Heart left ventricle (tissue), 16 donors: Measurements from ENCODE around the gene LRRTM2. TPM values are rescaled to one million over a fixed set of nuclear protein-coding genes. Genes with fewer than 3 reads are reported as not detected.

ENCODE experiments used
- ATAC-seq, 4 donors: fragments of 200-7000 bp; cut with Tn5 transposase; one replicate each; pipeline ENCODE4 v1.9.1; 2020 to 2022; ENCODE audit warnings: moderate library complexity in 4 of 4, mild to moderate bottlenecking in 3 of 4, moderate number of reproducible peaks in 1 of 4
- DNase-seq, 5 donors: peaks; one replicate each; pipeline ENCODE4 v3.0.0-alpha.2; 2020
- H3K27ac ChIP-seq, 12 donors: fragments of 200-600 bp; sonication (generic) in 4 of 12; one replicate each; pipeline versions ENCODE4 v1.5.0 to v1.8.0; 2016 to 2022; ENCODE audit warnings: mild to moderate bottlenecking in 2 of 12
- H3K27me3 ChIP-seq, 9 donors: fragments of 200-600 bp; sonication (generic) in 2 of 9; one replicate each; pipeline versions ENCODE4 v1.5.1 to v1.8.0; 2016 to 2022; ENCODE audit warnings: mild to moderate bottlenecking in 3 of 9
- H3K36me3 ChIP-seq, 9 donors: fragments of 200-600 bp; sonication (generic) in 2 of 9; one replicate each; pipeline versions ENCODE4 v1.5.0 to v1.8.0; 2018 to 2022; ENCODE audit warnings: mild to moderate bottlenecking in 2 of 9
- H3K4me1 ChIP-seq, 12 donors: fragments of 200-600 bp; sonication (generic) in 4 of 12; one replicate each; pipeline versions ENCODE4 v1.5.0 to v1.8.0; 2016 to 2022; ENCODE audit warnings: mild to moderate bottlenecking in 3 of 12
- H3K4me3 ChIP-seq, 12 donors: fragments of 200-600 bp; sonication (generic) in 4 of 12; one replicate each; pipeline versions ENCODE4 v1.5.0 to v1.8.0; 2017 to 2022; ENCODE audit warnings: mild to moderate bottlenecking in 9 of 12, moderate library complexity in 4 of 12
- H3K9me3 ChIP-seq, 12 donors: fragments of 200-600 bp; sonication (generic) in 4 of 12; one replicate each; pipeline versions ENCODE4 v1.5.0 to v1.8.0; 2016 to 2022; ENCODE audit warnings: mild to moderate bottlenecking in 1 of 12
- POLR2A ChIP-seq, 2 donors: fragments of 450-650 bp; IDR thresholded peaks; one replicate each; pipeline ENCODE4 v1.6.1; 2017; ENCODE audit warnings: antibody characterized with exemption in 2 of 2, mild to moderate bottlenecking in 2 of 2, moderate library complexity in 2 of 2
- WGBS, 4 donors: extraction: QIAGEN DNeasy Blood & Tissue Kit in 2 of 4; methylation state at CpG; one replicate each; pipeline versions ENCODE4 v1.1.5 to v1.1.7; 2013 to 2018; 5-methylcytosine and 5-hydroxymethylcytosine counted together
- intact Hi-C, 10 donors: fragments of 100-400 bp; cut with DNase I; formaldehyde crosslinking; loops; one replicate each; pipeline versions ENCODE4 v1.11.1 to v1.14.2; 2022
- polyA plus RNA-seq, 2 donors: library from polyadenylated mRNA; stranded (reverse); fragments of 200-250 nt; gene quantifications; one replicate each; pipeline ENCODE4 v1.2.3, GENCODE V29; 2013
- total RNA-seq, 9 donors: library from RNA; depleted of rRNA in 2 of 9; stranded (reverse); fragments of >200 nt in 2 of 9; fragmentation: NEBNext Ultra II Directional in 3 of 9; extraction: Animal tissue kit (Norgen Biotek cat#: 25700) in 3 of 9; gene quantifications; one replicate each; pipeline versions ENCODE4 v1.1.0 to v1.2.4, GENCODE V29; 2016 to 2023
- TF ChIP-seq, protein P1 (sequence below), 12 donors: fragments of 200-600 bp; sonication (generic) in 4 of 12; IDR thresholded peaks; one replicate each; pipeline versions ENCODE4 v1.5.0 to v1.8.0; 2018 to 2022; ENCODE audit warnings: antibody characterized with exemption in 12 of 12, mild to moderate bottlenecking in 5 of 12
- donor health status: ischemic (EF 13 %, LVEDD 7.1; RV severe dilation, severe dysfunction).
- donor health status: healthy with polysubstance abuse.
- donor health status: DM: no; HTN: yes; CAD: no.
- donor health status: DM: no; HTN: no; CAD: no.
- donor health status: ischemic (EF 25% LVEDD 6.9; RV normal size, moderate dysfunction).
- donor health status: ischemic (EF 25% LVEDD 5.7; RV mildly dilated, moderate dysfunction).
- donor health status: healthy.
- donor health status: DM: yes; HTN: yes; CAD: no.
- donor health status: ischemic (EF 35%, LVEDD 5.7; RV mildly dilated, moderate dysfunction).
- donor health status: nonischemic (EF 11% LVEDD 7.7; RV severe dilation, severe dysfunction).
- donor health status: DM: yes; HTN: yes; CAD: no.
- donor health status: PGD.
- donor health status: ischemic (EF 29% LVEDD 5.4; RV normal size, mild dysfunction).
- donor health status: nonischemic (EF 23%, LVEDD 6.1; RV moderate dilation, normal function).

Gene LRRTM2
- total and polyA plus RNA-seq, 11 donors: 0.06 to 0.23 (median 0.16) TPM; not detected in 7

DNA sequence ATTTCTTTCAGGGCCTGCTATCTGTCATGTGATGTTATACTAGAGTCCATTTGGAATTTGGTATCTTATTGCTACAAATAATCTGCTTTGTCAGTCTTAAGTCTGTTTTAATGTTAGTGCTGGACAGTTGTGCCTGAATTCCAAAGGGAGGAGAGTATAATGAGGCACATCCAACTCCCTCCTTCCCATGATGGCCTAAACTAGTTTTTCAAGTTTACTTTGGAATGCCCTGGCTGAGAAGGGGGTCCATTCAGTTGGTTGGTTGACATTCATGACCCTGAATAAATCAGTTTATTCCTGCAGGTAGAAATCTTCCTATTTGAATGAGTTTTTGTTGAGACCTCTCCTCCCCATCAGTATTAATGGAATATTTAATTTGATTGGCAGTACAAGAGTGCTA lies 9.4 kb upstream of the LRRTM2 start:
- intact Hi-C loops: no loop called here
- peaks cover 0 to 39% (median 7%) of the 10 kb centered on the region in 12 donors for H3K4me1 ChIP-seq
- H3K27me3 ChIP-seq: no peaks in the 10 kb centered on the region
- ATAC-seq (no peak), DNase-seq (no peak)
- no peak overlapping the region for H3K27ac ChIP-seq
- H3K4me3 ChIP-seq: no peak overlapping the region
- H3K9me3 ChIP-seq: no peaks in the 10 kb centered on the region
- no peak for TF ChIP-seq POLR2A (IDR thresholded peaks at IDR 0.05)
- TF ChIP-seq, protein P1, sequence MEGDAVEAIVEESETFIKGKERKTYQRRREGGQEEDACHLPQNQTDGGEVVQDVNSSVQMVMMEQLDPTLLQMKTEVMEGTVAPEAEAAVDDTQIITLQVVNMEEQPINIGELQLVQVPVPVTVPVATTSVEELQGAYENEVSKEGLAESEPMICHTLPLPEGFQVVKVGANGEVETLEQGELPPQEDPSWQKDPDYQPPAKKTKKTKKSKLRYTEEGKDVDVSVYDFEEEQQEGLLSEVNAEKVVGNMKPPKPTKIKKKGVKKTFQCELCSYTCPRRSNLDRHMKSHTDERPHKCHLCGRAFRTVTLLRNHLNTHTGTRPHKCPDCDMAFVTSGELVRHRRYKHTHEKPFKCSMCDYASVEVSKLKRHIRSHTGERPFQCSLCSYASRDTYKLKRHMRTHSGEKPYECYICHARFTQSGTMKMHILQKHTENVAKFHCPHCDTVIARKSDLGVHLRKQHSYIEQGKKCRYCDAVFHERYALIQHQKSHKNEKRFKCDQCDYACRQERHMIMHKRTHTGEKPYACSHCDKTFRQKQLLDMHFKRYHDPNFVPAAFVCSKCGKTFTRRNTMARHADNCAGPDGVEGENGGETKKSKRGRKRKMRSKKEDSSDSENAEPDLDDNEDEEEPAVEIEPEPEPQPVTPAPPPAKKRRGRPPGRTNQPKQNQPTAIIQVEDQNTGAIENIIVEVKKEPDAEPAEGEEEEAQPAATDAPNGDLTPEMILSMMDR (IDR thresholded peaks at IDR 0.05): no peak
- peaks cover 2 to 44% (median 32%) of the 10 kb centered on the region in 9 donors for H3K36me3 ChIP-seq

GRCh38 chr5:138884094-138884493 lies 9.0 kb upstream of the LRRTM2 start:
- H3K9me3 ChIP-seq: no peaks in the 10 kb centered on the region
- intact Hi-C loops: no loop called here
- 93 to 99% (median 96%) methylated on average over 1 of the region's 1 CpG for WGBS, 4 donors
- no peaks in the 10 kb centered on the region for H3K27me3 ChIP-seq
- H3K4me3 ChIP-seq: no peak overlapping the region
- ATAC-seq (no peak), DNase-seq (no peak)
- H3K27ac ChIP-seq: no peak overlapping the region
- H3K4me1 ChIP-seq: peaks cover 0 to 44% (median 7%) of the 10 kb centered on the region in 12 donors
- H3K36me3 ChIP-seq: peaks cover 2 to 40% (median 27%) of the 10 kb centered on the region in 9 donors
- TF ChIP-seq POLR2A (IDR thresholded peaks at IDR 0.05): no peak
- TF ChIP-seq, protein P1 (IDR thresholded peaks at IDR 0.05): no peak

DNA sequence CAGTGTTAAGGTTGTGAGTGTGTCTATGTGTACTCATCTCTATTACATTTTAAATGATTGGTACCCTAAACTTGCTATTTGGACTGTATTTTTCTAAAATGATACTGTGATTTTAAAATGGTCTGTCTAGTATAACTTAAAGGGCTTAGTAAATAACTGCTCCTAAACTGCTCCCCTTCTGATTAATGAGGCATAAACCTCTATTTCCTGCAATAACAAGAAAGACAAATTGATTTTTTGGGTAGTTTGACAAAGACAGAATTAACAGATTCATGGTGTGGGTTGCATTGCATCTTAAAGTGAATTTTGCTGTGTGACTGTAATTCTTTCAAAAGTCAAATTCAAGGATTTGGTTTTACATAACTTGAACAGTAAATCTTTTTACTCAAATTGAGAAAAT lies 8.1 kb upstream of the LRRTM2 start:
- Histone ChIP-seq H3K27me3 (no peaks in the 10 kb centered on the region), H3K36me3 (peaks cover 2 to 31% (median 19%) of the 10 kb centered on the region in 9 donors), H3K27ac (no peak overlapping the region), H3K4me3 (no peak overlapping the region), H3K9me3 (no peaks in the 10 kb centered on the region), H3K4me1 (peaks cover 0 to 53% (median 10%) of the 10 kb centered on the region in 12 donors)
- TF ChIP-seq POLR2A (IDR thresholded peaks at IDR 0.05): no peak
- TF ChIP-seq, protein P1 (IDR thresholded peaks at IDR 0.05): no peak
- intact Hi-C loops: no loop called here
- no peak for ATAC-seq
- no peak for DNase-seq

GRCh38 chr5:138878437-138879235 lies 3.5 kb upstream of the LRRTM2 start:
- Histone ChIP-seq H3K27me3 (no peaks in the 10 kb centered on the region), H3K4me3 (no peak overlapping the region), H3K4me1 (peaks cover 5 to 67% (median 24%) of the 10 kb centered on the region in 12 donors), H3K9me3 (peaks cover 0 to 5% (median 0%) of the 10 kb centered on the region in 12 donors), H3K27ac (no peak overlapping the region), H3K36me3 (peaks cover 0 to 8% (median 0%) of the 10 kb centered on the region in 9 donors)
- ATAC-seq (peak in 1 of 4 donors; percentile 24), DNase-seq (no peak)
- TF ChIP-seq, protein P1 (IDR thresholded peaks at IDR 0.05): no peak
- TF ChIP-seq POLR2A (IDR thresholded peaks at IDR 0.05): no peak
- 53 to 62% (median 55%) methylated on average over 7 of the region's 7 CpGs for WGBS, 4 donors
- intact Hi-C loops: no loop called here
